GM18526 (cell line): Measurements from ENCODE around the gene HTR2C.

Source experiments
- POLR2A ChIP-seq: IDR thresholded peaks from 3 replicates; pipeline ENCODE4 v1.6.1; 2011; ENCODE audit not compliant: insufficient read length; ENCODE audit errors: extremely low read depth

The HTR2C gene

DNA sequence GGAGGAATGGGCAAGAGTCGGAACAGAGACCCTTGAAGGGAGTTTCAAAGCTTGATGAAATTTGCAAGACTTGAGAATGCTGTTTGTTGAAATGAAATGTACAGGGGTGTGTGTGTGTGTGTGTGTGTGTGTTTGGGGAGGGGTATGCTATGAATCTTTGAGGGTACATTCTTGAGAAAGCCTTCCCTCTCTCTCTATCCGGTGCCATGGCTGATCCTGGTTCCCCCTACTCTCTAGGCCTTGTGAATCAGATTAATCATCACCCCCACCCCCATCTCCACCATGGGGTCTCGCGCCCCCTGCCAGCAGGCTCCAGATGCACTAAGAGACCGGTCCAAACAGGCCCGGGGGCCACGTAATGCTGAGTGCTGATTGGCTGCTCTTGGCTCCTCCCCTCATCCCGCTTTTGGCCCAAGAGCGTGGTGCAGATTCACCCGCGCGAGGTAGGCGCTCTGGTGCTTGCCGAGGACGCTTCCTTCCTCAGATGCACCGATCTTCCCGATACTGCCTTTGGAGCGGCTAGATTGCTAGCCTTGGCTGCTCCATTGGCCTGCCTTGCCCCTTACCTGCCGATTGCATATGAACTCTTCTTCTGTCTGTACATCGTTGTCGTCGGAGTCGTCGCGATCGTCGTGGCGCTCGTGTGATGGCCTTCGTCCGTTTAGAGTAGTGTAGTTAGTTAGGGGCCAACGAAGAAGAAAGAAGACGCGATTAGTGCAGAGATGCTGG is at the start of gene HTR2C:
Gene HTR2C (plus strand): TSS at position 441 of the 729 bp plus-strand sequence. CDS start 142,851 bp downstream, outside the sequence.
- TF ChIP-seq POLR2A, result no peak

DNA sequence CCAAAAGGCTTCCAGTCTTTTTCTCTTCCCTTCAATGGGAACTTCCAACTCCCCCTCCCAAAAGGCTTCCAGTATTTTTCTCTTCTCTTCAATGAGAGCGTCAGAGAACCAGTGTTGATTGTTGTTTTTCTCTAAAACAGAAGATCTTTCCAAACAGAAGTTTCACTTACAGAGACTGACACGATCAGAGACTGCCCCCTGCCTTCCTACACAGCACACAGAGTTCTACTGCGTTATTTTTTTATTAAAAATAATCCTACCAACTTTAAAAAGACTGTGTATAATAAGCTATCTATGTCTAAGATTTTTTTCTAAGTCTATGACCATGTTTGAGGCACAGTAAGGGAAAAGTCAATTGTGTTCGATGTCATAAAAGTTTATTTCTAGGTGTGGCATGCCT is 3.5 kb upstream of the HTR2C start:
- no peak for TF ChIP-seq POLR2A

DNA sequence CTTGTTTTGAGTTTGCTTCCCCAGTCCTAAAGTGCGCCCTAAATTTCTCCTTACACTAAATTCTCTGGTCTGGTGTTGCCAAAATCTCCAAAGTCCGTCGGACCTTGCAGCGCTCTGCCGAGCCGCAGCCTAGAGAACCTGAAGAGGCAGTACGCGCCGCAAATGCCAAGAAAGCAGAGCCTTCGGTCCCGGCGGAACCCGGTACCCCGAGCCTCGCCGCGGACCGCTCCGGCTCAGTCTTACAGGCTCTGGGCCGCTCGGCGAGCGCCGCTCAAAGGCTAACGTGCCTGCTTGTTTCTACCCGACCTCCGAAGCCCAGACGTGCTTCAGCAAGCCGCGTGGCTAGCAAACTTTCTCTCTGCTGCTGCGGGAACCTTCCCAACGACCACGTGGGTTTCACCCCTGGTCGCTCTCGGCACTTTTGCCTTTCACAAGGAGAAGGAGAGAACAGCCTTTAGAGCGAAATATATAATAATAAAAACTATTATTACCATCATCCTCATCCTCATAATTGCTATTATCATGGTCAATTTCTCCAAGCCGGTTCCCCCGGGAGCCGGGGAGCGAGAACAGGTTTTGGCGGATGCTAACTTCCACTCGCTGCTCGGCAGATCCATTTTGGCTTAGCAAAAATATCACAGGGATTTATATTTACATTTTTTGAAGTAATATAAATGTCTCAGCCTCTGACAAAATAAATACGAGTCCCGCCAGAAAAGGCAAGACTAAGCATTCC is 2.2 kb upstream of the HTR2C start:
- no peak for TF ChIP-seq POLR2A

DNA sequence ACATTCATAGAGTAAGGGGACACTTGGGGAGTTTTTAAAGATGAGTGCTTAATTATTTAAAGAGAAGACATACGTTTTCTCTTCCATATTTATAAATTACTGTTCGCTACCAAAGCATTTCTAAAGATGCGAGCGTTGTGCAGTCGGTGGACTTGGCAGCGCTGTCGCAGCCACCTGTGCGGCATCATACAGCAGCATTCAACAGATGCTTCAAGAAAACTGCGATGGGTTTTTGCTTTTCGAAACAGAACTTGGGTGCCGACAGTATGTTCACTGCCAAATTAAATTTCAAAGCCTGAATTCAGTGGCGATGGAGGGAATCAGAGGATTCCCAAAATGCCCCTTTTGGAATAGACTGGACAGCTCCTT is 1.6 kb upstream of the HTR2C start:
- TF ChIP-seq POLR2A, result no peak

DNA sequence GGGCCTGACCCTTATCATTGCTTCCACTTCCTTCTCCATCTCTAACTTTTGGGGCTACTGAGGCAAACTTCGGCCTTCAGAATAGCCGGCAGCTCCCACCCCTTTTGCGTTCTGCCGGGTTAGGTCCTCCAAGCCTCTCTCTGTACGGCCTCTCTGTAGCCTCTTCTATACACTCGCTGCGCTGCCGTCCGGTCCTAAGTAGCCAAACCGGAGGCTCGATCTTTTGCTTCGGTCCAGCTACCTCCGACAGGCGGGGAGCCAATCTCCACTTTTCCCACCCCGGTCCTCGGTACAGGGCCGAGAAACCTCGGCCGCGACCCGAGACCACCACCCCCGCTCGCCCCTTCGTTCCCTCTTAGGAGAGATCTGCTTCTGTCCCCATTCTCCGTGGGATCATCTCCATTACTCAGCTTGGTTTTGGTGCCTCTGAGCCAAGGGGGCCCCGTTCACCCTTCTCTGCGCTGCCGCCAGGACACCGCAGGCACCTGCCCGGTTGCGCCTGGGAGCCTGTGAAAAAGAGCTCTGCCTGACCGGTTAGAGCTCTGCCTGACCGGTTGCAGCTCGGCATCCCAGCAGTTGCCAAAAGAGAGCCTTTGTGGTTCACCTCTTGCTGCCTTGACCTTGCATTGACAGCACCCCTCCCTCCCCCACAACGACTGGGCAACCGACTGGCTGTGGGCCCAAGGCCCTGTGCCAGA is 1.0 kb upstream of the HTR2C start:
- no peak for TF ChIP-seq POLR2A

DNA sequence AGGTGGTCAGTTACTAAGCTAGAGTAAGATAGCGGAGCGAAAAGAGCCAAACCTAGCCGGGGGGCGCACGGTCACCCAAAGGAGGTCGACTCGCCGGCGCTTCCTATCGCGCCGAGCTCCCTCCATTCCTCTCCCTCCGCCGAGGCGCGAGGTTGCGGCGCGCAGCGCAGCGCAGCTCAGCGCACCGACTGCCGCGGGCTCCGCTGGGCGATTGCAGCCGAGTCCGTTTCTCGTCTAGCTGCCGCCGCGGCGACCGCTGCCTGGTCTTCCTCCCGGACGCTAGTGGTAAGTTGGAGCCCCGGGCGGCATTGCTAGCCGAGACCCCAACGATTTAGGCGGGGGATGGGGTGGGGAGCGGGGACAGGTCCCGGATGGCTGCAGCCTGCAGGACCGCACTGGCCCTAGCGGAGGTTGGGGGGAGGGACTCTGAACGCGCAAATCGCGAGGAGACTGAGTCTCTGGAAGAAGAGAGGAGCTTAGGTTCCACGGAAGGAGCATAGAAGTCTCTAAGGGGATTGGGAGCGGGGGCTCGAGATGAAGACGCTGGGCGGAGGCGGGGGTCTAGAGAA is 573 bp downstream of the HTR2C start:
- no peak for TF ChIP-seq POLR2A

GRCh38 chrX:114584983-114585842 is 1.3 kb downstream of the HTR2C start:
- TF ChIP-seq POLR2A, result no peak

GRCh38 chrX:114591121-114591520 is 7.2 kb downstream of the HTR2C start:
- TF ChIP-seq POLR2A, result no peak

- no peak for TF ChIP-seq POLR2A
Observed at GRCh38 chrX:114599305-114599704, 15.4 kb downstream of the HTR2C start.

GRCh38 chrX:114599911-114600310 is 16.0 kb downstream of the HTR2C start:
- TF ChIP-seq POLR2A, result no peak

GRCh38 chrX:114611018-114611619 is 27.2 kb downstream of the HTR2C start:
- TF ChIP-seq POLR2A, result no peak

- TF ChIP-seq POLR2A, result no peak
Observed at GRCh38 chrX:114615765-114616164, 31.9 kb downstream of the HTR2C start.

- no peak for TF ChIP-seq POLR2A
Observed at GRCh38 chrX:114619874-114620273, 36.0 kb downstream of the HTR2C start.

DNA sequence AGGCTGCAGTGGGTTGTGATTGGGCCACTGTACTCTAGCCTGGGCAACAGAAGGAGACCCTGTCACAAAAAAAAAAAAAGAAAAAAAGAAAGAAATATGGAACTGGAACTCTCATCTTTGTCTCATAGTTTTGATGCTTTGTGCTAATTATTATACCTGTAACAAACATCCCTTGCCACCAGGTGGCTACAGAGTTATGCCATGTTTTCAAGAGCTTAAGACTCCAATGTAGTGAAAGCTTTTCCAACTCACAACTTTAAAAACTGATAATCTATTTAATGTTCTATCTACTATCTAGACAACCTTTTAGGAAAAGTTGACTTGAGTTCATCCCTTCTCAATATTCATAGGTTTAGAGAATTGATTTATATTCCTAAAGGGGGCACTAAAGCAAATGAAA is 42.4 kb downstream of the HTR2C start:
- TF ChIP-seq POLR2A, result no peak
